IMR-90 (cell line): Measurements from ENCODE around the gene RELL1. TPM values are rescaled to one million over a fixed set of nuclear protein-coding genes. Genes with fewer than 3 reads are reported as not detected.

Source experiments
- ATAC-seq: fragments of 200-7000 bp; cut with Tn5 transposase; 2 replicates; pipeline ENCODE4 v1.9.1; 2020; ENCODE audit warnings: low read depth, mild to moderate bottlenecking, moderate library complexity
- BruUV-seq: library from RNA; stranded (reverse); fragments of 400-500 nt; replicated peaks from 2 replicates; lab custom pipeline; 2021; lab: Mats Ljungman, UMichigan
- CTCF ChIA-PET: fragments of 300-600 bp; formaldehyde crosslinking; extraction: SDS; loops from one replicate; lab custom pipeline; 2021; ENCODE audit warnings: antibody characterized with exemption; lab: Yijun Ruan, JAX
- POLR2A ChIA-PET: fragments of 300-600 bp; sonication (Branson Sonifier 250); formaldehyde crosslinking; loops from one replicate; lab custom pipeline; 2022; ENCODE audit warnings: antibody characterized with exemption; ENCODE audit not compliant: unreplicated experiment; lab: Charles Lee
- DNase-seq: peaks from one replicate; pipeline ENCODE4 v3.0.0; 2013
- H2AFZ ChIP-seq: replicated peaks from 2 replicates; pipeline ENCODE3; 2013; ENCODE audit warnings: low read length, mild to moderate bottlenecking; ENCODE audit not compliant: poor library complexity
- H2AK5ac ChIP-seq: 2 replicates; pipeline ENCODE4 v1.6.1; 2013; ENCODE audit warnings: low read depth, low read length, inconsistent platforms
- H2AK9ac ChIP-seq: replicated peaks from 2 replicates; pipeline ENCODE3; 2013; ENCODE audit warnings: mild to moderate bottlenecking, low read depth, low read length, moderate library complexity; ENCODE audit not compliant: poor library complexity
- H2BK120ac ChIP-seq: 2 replicates; pipeline ENCODE4 v1.6.1; 2013; ENCODE audit warnings: low read depth, low read length, inconsistent platforms
- H2BK15ac ChIP-seq: 3 replicates; pipeline ENCODE4 v1.6.1; 2013; ENCODE audit warnings: low read depth, low read length, inconsistent platforms
- H2BK20ac ChIP-seq: 2 replicates; pipeline ENCODE4 v1.6.1; 2013; ENCODE audit warnings: low read depth, mild to moderate bottlenecking, inconsistent platforms, low read length, moderate library complexity
- H2BK5ac ChIP-seq: 2 replicates; pipeline ENCODE4 v1.6.1; 2013; ENCODE audit warnings: mild to moderate bottlenecking, low read depth, low read length, inconsistent platforms; ENCODE audit not compliant: poor library complexity, severe bottlenecking
- H3K14ac ChIP-seq: replicated peaks from 2 replicates; pipeline ENCODE4 v1.6.1; 2013; ENCODE audit warnings: low read depth, low read length, inconsistent platforms
- H3K18ac ChIP-seq: 2 replicates; pipeline ENCODE4 v1.6.1; 2013; ENCODE audit warnings: low read depth, low read length, control low read depth
- H3K23ac ChIP-seq: 2 replicates; pipeline ENCODE4 v1.6.1; 2013; ENCODE audit warnings: low read depth, low read length, inconsistent platforms
- H3K27ac ChIP-seq: 2 replicates; pipeline ENCODE4 v1.5.1; 2013; ENCODE audit warnings: mild to moderate bottlenecking, control low read depth, low read length; ENCODE audit not compliant: insufficient read depth
- H3K27me3 ChIP-seq: 2 replicates; pipeline ENCODE4 v1.6.1; 2013; ENCODE audit warnings: low read length; ENCODE audit not compliant: control insufficient read depth, insufficient read depth
- H3K36me3 ChIP-seq: 2 replicates; pipeline ENCODE4 v1.6.1; 2013; ENCODE audit warnings: low read length, mixed read lengths; ENCODE audit not compliant: control insufficient read depth, insufficient read depth
- H3K4ac ChIP-seq: 2 replicates; pipeline ENCODE4 v1.6.1; 2013; ENCODE audit warnings: low read depth, low read length, inconsistent platforms
- H3K4me1 ChIP-seq: 2 replicates; pipeline ENCODE4 v1.6.1; 2013; ENCODE audit warnings: low read length, mixed read lengths; ENCODE audit not compliant: control insufficient read depth, insufficient read depth
- H3K4me2 ChIP-seq: 2 replicates; pipeline ENCODE4 v1.6.1; 2013; ENCODE audit warnings: low read depth, mild to moderate bottlenecking, control low read depth, low read length, moderate library complexity
- H3K4me3 ChIP-seq: 2 replicates; pipeline ENCODE4 v1.5.1; 2013; ENCODE audit warnings: low read depth, mild to moderate bottlenecking, control low read depth, low read length, moderate library complexity; ENCODE audit not compliant: insufficient read depth
- H3K56ac ChIP-seq: 2 replicates; pipeline ENCODE4 v1.6.1; 2013; ENCODE audit warnings: low read length, inconsistent platforms; ENCODE audit not compliant: insufficient read depth; ENCODE audit errors: extremely low read depth
- H3K79me1 ChIP-seq, 2 experiments: 2 replicates each; pipeline ENCODE4 v1.6.1; 2013; ENCODE audit warnings: low read length in 2 of 2, inconsistent platforms in 1 of 2, low read depth in 1 of 2
- H3K9ac ChIP-seq: 2 replicates; pipeline ENCODE4 v1.6.1; 2013; ENCODE audit warnings: low read depth, low read length, control low read depth
- H3K9me1 ChIP-seq: 2 replicates; pipeline ENCODE4 v1.6.1; 2013; ENCODE audit warnings: low read length, inconsistent platforms; ENCODE audit not compliant: insufficient read depth
- H3K9me3 ChIP-seq: 2 replicates; pipeline ENCODE4 v1.6.1; 2013; ENCODE audit warnings: low read length; ENCODE audit not compliant: control insufficient read depth, insufficient read depth
- H4K20me1 ChIP-seq: 2 replicates; pipeline ENCODE4 v1.6.1; 2013; ENCODE audit warnings: low read length, inconsistent platforms; ENCODE audit not compliant: insufficient read depth
- H4K5ac ChIP-seq: 2 replicates; pipeline ENCODE4 v1.6.1; 2013; ENCODE audit warnings: mild to moderate bottlenecking, low read depth, low read length, control low read depth
- H4K8ac ChIP-seq, 2 experiments: 2 replicates each; pipeline ENCODE4 v1.6.1; 2013; ENCODE audit warnings: low read depth in 2 of 2, low read length in 2 of 2, control low read depth in 1 of 2, inconsistent platforms in 1 of 2
- H4K91ac ChIP-seq: 2 replicates; pipeline ENCODE4 v1.6.1; 2013; ENCODE audit warnings: low read depth, low read length, inconsistent platforms; ENCODE audit not compliant: insufficient read depth
- BHLHE40 ChIP-seq: fragments of 150-350 bp; IDR thresholded peaks from 2 replicates; pipeline ENCODE4 v1.6.1; 2016; ENCODE audit warnings: mild to moderate bottlenecking, low read depth, low read length
- MAZ ChIP-seq: IDR thresholded peaks from 2 replicates; pipeline ENCODE4 v1.6.1; 2012; ENCODE audit warnings: low read depth, mild to moderate bottlenecking, low read length, improper control_type of control experiment, moderate library complexity, borderline replicate concordance
- NFE2L2 ChIP-seq: fragments of 150-350 bp; IDR thresholded peaks from 2 replicates; pipeline ENCODE4 v1.6.1; 2016; ENCODE audit warnings: low read depth, mild to moderate bottlenecking, low read length
- RFX5 ChIP-seq: IDR thresholded peaks from 2 replicates; pipeline ENCODE4 v1.8.0; 2012; ENCODE audit warnings: low read depth, mild to moderate bottlenecking, low read length, moderate library complexity
- SMC3 ChIP-seq: fragments of 150-350 bp; IDR thresholded peaks from 2 replicates; pipeline ENCODE4 v1.6.1; 2016; ENCODE audit warnings: low read depth, mild to moderate bottlenecking, antibody characterized with exemption, low read length, moderate library complexity
- WGBS, 2 experiments: methylation state at CpG; one replicate each; pipeline versions ENCODE4 v1.1.5 to v1.1.7; 2013; ENCODE audit warnings: missing lambda C conversion rate in 2 of 2; ENCODE audit not compliant: insufficient read length in 1 of 2; ENCODE audit errors: extremely low coverage in 2 of 2; 5-methylcytosine and 5-hydroxymethylcytosine counted together
- dilution Hi-C: fragments of 300-500 bp; cut with HindIII; formaldehyde crosslinking; loops from one replicate; pipeline ENCODE4 v1.14.3; 2018; ENCODE audit warnings: low sequenced_read_pairs; ENCODE audit not compliant: unreplicated experiment
- in situ Hi-C: fragments of 300-500 bp; cut with MboI; formaldehyde crosslinking; loops from 3 replicates; pipeline ENCODE4 v1.14.3; 2019; ENCODE audit warnings: low sequenced_read_pairs, inconsistent platforms, mixed read lengths
- intact Hi-C: fragments of 100-400 bp; cut with micrococcal nuclease; formaldehyde crosslinking; loops from 2 replicates; pipeline ENCODE4 v1.10.0; 2022
- polyA plus RNA-seq, 3 experiments: library from polyadenylated mRNA; depleted of rRNA; stranded (reverse); fragments of >200 nt; gene quantifications; 2 replicates each; pipeline ENCODE4 v1.2.3, GENCODE V29; 2012; ENCODE audit warnings: low replicate concordance in 1 of 3
- total RNA-seq: library from RNA; depleted of rRNA; stranded (reverse); fragments of >200 nt; gene quantifications from 2 replicates; pipeline ENCODE4 v1.2.3, GENCODE V29; 2012
- TF ChIP-seq, protein P1 (sequence below): fragments of 150-350 bp; IDR thresholded peaks from 2 replicates; pipeline ENCODE4 v1.6.1; 2016; ENCODE audit warnings: low read depth, mild to moderate bottlenecking, low read length, moderate library complexity, borderline replicate concordance
- TF ChIP-seq, protein P2 (sequence below): fragments of 150-350 bp; IDR thresholded peaks from 2 replicates; pipeline ENCODE4 v1.6.1; 2017; ENCODE audit warnings: mild to moderate bottlenecking, antibody characterized with exemption, low read length, low read depth

The RELL1 gene
- total and polyA plus RNA-seq, 2 of the 4 experiments (the other 2 are of a cell fraction), result 6.8 to 39.6 TPM

DNA sequence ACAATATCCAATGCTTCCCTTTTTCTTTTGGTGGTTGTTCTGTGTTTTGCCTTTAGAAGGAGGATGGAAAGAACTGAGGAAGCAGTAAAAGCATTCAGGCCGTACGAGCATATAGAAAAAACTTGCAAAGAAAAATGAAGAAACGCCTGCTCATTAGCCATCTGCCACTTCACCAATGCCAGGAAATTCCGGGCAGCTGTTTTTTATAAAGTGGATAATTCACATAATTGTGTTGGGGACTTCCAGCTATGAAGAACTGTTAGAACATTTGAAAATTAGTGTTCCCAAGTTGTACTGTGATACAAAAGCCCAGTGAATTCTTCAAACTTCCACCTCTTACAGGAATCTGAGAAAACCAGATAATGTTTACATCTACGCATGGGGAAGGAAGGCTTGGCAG is 11.7 kb downstream of the RELL1 start:
- dilution Hi-C loops, result no loop called here
- Histone ChIP-seq H2AFZ (no peak overlapping the region), H3K9ac (no peak overlapping the region), H2AK9ac (no peak overlapping the region), H4K91ac (no peak overlapping the region), H3K4me1 (no peaks in the 10 kb centered on the region; the same call in 1 of the 2 replicates), H3K36me3 (peaks cover 1% of the 10 kb centered on the region; the same call in 1 of the 2 replicates), H3K9me1 (peaks cover 8% of the 10 kb centered on the region), H3K4me2 (no peak overlapping the region), H3K14ac (no peak overlapping the region), H4K20me1 (peaks cover 6% of the 10 kb centered on the region; the same call in 1 of the 2 replicates), H3K27me3 (no peaks in the 10 kb centered on the region), H3K4me3 (no peak overlapping the region), H3K9me3 (no peaks in the 10 kb centered on the region), H3K79me1 (peaks cover 28 to 57% of the 10 kb centered on the region in 2 experiments), H2BK120ac (no peak overlapping the region), H3K18ac (no peak overlapping the region), H3K4ac (no peak overlapping the region), H2BK5ac (no peak overlapping the region), H3K27ac (no peak overlapping the region), H2AK5ac (no peak overlapping the region), H4K8ac (no peak overlapping the region), H2BK20ac (no peak overlapping the region), H3K23ac (no peak overlapping the region), H4K5ac (no peak overlapping the region), H3K56ac (no peak overlapping the region), H2BK15ac (no peak overlapping the region)
- DNase-seq (no peak), ATAC-seq (no peak; the same call in 1 of the 2 replicates)
- in situ Hi-C loops, result no loop called here
- intact Hi-C loops, result no loop called here
- ChIA-PET POLR2A (no interaction called here), CTCF (no interaction called here)
- BruUV-seq, result no TSS peak
- WGBS, 2 experiments, result no CpG with 5 or more reads among the region's 5 CpGs
- TF ChIP-seq, protein P1, sequence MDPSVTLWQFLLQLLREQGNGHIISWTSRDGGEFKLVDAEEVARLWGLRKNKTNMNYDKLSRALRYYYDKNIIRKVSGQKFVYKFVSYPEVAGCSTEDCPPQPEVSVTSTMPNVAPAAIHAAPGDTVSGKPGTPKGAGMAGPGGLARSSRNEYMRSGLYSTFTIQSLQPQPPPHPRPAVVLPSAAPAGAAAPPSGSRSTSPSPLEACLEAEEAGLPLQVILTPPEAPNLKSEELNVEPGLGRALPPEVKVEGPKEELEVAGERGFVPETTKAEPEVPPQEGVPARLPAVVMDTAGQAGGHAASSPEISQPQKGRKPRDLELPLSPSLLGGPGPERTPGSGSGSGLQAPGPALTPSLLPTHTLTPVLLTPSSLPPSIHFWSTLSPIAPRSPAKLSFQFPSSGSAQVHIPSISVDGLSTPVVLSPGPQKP, result no peak
- TF ChIP-seq BHLHE40 (no peak), RFX5 (no peak), MAZ (no peak), SMC3 (no peak), NFE2L2 (no peak)
- TF ChIP-seq, protein P2, sequence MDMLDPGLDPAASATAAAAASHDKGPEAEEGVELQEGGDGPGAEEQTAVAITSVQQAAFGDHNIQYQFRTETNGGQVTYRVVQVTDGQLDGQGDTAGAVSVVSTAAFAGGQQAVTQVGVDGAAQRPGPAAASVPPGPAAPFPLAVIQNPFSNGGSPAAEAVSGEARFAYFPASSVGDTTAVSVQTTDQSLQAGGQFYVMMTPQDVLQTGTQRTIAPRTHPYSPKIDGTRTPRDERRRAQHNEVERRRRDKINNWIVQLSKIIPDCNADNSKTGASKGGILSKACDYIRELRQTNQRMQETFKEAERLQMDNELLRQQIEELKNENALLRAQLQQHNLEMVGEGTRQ, result no peak
